Transverse colon (tissue), 4 donors: Measurements from ENCODE around the gene CABLES2. TPM values are rescaled to one million over a fixed set of nuclear protein-coding genes. Genes with fewer than 3 reads are reported as not detected.

Source experiments
- DNase-seq: peaks from one replicate; pipeline ENCODE4 v3.0.0-alpha.2; 2019
- H3K27ac ChIP-seq, 4 donors: fragments of 200-600 bp; sonication (generic); 2 replicates each; pipeline ENCODE4 v1.5.1; 2016 to 2018; ENCODE audit warnings: inconsistent platforms in 4 of 4
- H3K27me3 ChIP-seq: fragments of 200-600 bp; sonication (generic); 2 replicates; pipeline ENCODE4 v1.5.1; 2017; ENCODE audit warnings: inconsistent platforms
- H3K36me3 ChIP-seq, 4 donors: fragments of 200-600 bp; sonication (generic); 2 replicates each; pipeline ENCODE4 v1.5.1; 2017 to 2019; ENCODE audit warnings: inconsistent platforms in 4 of 4
- H3K4me1 ChIP-seq, 4 donors: fragments of 200-600 bp; sonication (generic); 2 replicates each; pipeline ENCODE4 v1.5.1; 2017 to 2020; ENCODE audit warnings: inconsistent platforms in 4 of 4
- H3K4me3 ChIP-seq, 4 donors: fragments of 200-600 bp; sonication (generic); 1 replicate in 1 of 4; 2 replicates in 3 of 4; pipeline versions ENCODE4 v1.5.1 to v1.6.1; 2017 to 2019; ENCODE audit warnings: inconsistent platforms in 4 of 4
- H3K9me3 ChIP-seq, 2 donors: fragments of 200-600 bp; sonication (generic); 2 replicates each; pipeline ENCODE4 v1.5.1; 2017 to 2019; ENCODE audit warnings: inconsistent platforms in 2 of 2
- CTCF ChIP-seq, 5 experiments: fragments of 200-600 bp in 3 of 5; fragments of 450-650 bp in 2 of 5; sonication (generic) in 3 of 5; IDR thresholded peaks; 1 replicate in 2 of 5; 2 replicates in 3 of 5; pipeline ENCODE4 v1.5.1; 2016 to 2017; ENCODE audit warnings: antibody characterized with exemption in 5 of 5, inconsistent platforms in 3 of 5, mild to moderate bottlenecking in 2 of 5, moderate library complexity in 1 of 5
- EP300 ChIP-seq: sonication (generic); formaldehyde crosslinking; IDR thresholded peaks from one replicate; pipeline ENCODE4 v1.6.1; 2017; ENCODE audit warnings: antibody characterized with exemption, low read depth
- POLR2A ChIP-seq: fragments of 450-650 bp; IDR thresholded peaks from one replicate; pipeline ENCODE4 v1.6.1; 2016; ENCODE audit warnings: antibody characterized with exemption, mild to moderate bottlenecking, moderate library complexity
- POLR2AphosphoS5 ChIP-seq, 3 donors: sonication (generic); formaldehyde crosslinking; IDR thresholded peaks; one replicate each; pipeline ENCODE4 v1.6.1; 2016; ENCODE audit warnings: antibody characterized with exemption in 3 of 3
- WGBS, 2 donors: methylation state at CpG; one replicate each; pipeline ENCODE4 v1.1.5; 2018; ENCODE audit warnings: low coverage in 1 of 2; 5-methylcytosine and 5-hydroxymethylcytosine counted together
- in situ Hi-C, 4 donors: fragments of 200-750 bp; cut with MboI; loops; one replicate each; pipeline versions ENCODE4 v1.15.0 to v1.15.1; 2017; ENCODE audit warnings: low sequenced_read_pairs in 3 of 4, low pct_ligation_motif_present in 1 of 4, low pct_unique_long_range_greater_than_20kb in 1 of 4
- intact Hi-C: fragments of 100-400 bp; cut with DNase I; formaldehyde crosslinking; loops from one replicate; pipeline ENCODE4 v1.15.1; 2023; ENCODE audit warnings: low total_unique reads
- total RNA-seq, 4 donors: library from RNA; depleted of rRNA; stranded (reverse); fragments of >200 nt; gene quantifications; one replicate each; pipeline ENCODE4 v1.1.0, GENCODE V29; 2016

CABLES2 gene
- total RNA-seq, 4 donors from 2014 or later = 3.7 to 10.1 (median 8.5) TPM

GRCh38 chr20:62392621-62393334 lies 14.3 kb downstream of the CABLES2 start:
- Histone ChIP-seq H3K36me3 (peaks cover 0 to 3% (median 0%) of the 10 kb centered on the region in 4 donors), H3K4me3 (no peak overlapping the region), H3K9me3 (no peaks in the 10 kb centered on the region), H3K27me3 (no peaks in the 10 kb centered on the region), H3K4me1 (peaks cover 4 to 7% (median 5%) of the 10 kb centered on the region in 4 donors), H3K27ac (no peak overlapping the region)
- intact Hi-C loops (no loop called here), in situ Hi-C loops (no loop called here)
- TF ChIP-seq EP300 (no peak), CTCF (IDR thresholded peaks at IDR 0.05) (no peak), POLR2A (no peak), POLR2AphosphoS5 (IDR thresholded peaks at IDR 0.05) (no peak)
- DNase-seq = no peak
- 86% methylated on average over 17 of the region's 21 CpGs; no CpG with 5 or more reads in 1 of the 2 donors for WGBS, 2 donors

- Histone ChIP-seq H3K27me3 (no peaks in the 10 kb centered on the region), H3K9me3 (no peaks in the 10 kb centered on the region), H3K36me3 (peaks cover 0 to 3% (median 0%) of the 10 kb centered on the region in 4 donors), H3K27ac (no peak overlapping the region), H3K4me3 (no peak overlapping the region), H3K4me1 (peaks cover 8 to 11% (median 10%) of the 10 kb centered on the region in 4 donors)
- TF ChIP-seq POLR2A (no peak), EP300 (no peak), POLR2AphosphoS5 (IDR thresholded peaks at IDR 0.05) (no peak), CTCF (IDR thresholded peaks at IDR 0.05) (no peak)
- in situ Hi-C loops = no loop called here
- DNase-seq = no peak
- intact Hi-C loops = no loop called here
- 78 to 90% methylated on average over 2 to 6 of the region's 10 CpGs for WGBS, 2 donors
Observed at GRCh38 chr20:62392077-62392418, 15.0 kb downstream of the CABLES2 start.

GRCh38 chr20:62391165-62392076 lies 15.7 kb downstream of the CABLES2 start:
- no peaks in the 10 kb centered on the region for H3K9me3 ChIP-seq
- TF ChIP-seq EP300 (no peak), POLR2AphosphoS5 (IDR thresholded peaks at IDR 0.05) (no peak), CTCF (IDR thresholded peaks at IDR 0.05) (no peak), POLR2A (no peak)
- no peak for DNase-seq
- intact Hi-C loops = no loop called here
- WGBS, 2 donors = 91% methylated on average over 43 of the region's 44 CpGs; no CpG with 5 or more reads in 1 of the 2 donors
- no peaks in the 10 kb centered on the region for H3K27me3 ChIP-seq
- H3K36me3 ChIP-seq = peaks cover 0 to 3% (median 0%) of the 10 kb centered on the region in 4 donors
- in situ Hi-C loops = no loop called here
- H3K4me1 ChIP-seq = peaks cover 8 to 11% (median 10%) of the 10 kb centered on the region in 4 donors
- H3K27ac ChIP-seq = no peak overlapping the region
- H3K4me3 ChIP-seq = no peak overlapping the region
